HG02798 (cell line): Measurements from ENCODE around the gene TIMM23.
"Not testable (repeated sequence)": the region's sequence is repeated elsewhere in the genome, so short reads cannot be mapped to it uniquely, and the experiment has no call there.

ENCODE experiments used
- ATAC-seq: cut with Tn5 transposase; IDR thresholded peaks from one replicate; pipeline ENCODE4 v1.9.1; 2021; ENCODE audit warnings: mild to moderate bottlenecking; ENCODE audit not compliant: unreplicated experiment, poor library complexity

TIMM23 gene

GRCh38 chr10:45984473-45984872, 12.2 kb downstream of the TIMM23 start:
- ATAC-seq, result not testable (repeated sequence)

- ATAC-seq, result not testable (repeated sequence)
These were observed 13.3 kb downstream of the TIMM23 start for GRCh38 chr10:45985590-45985989.

DNA sequence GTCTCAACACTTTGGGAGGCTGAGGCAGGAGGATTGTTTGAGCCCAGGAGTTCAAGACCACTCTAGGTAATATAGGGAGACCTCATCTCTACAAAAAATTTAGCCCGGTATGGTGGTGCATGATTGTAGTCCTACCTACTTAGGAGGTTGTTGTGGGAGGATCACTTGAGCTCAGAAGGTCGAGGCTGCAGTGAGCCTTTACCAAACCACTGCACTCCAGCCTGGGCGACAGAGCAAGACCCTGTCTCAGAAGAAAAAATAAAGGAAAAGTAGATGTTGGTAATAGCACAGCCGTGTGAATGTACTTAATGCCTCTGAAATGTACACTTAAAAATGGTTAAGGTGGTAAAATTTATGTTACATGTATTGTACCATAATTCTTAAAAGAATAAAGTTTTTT, 25.3 kb downstream of the TIMM23 start:
- ATAC-seq, result no peak

GRCh38 chr10:45997994-45998763, 25.9 kb downstream of the TIMM23 start:
- ATAC-seq, result no peak

GRCh38 chr10:45999955-46000354, 27.7 kb downstream of the TIMM23 start:
- not testable (repeated sequence) for ATAC-seq

DNA sequence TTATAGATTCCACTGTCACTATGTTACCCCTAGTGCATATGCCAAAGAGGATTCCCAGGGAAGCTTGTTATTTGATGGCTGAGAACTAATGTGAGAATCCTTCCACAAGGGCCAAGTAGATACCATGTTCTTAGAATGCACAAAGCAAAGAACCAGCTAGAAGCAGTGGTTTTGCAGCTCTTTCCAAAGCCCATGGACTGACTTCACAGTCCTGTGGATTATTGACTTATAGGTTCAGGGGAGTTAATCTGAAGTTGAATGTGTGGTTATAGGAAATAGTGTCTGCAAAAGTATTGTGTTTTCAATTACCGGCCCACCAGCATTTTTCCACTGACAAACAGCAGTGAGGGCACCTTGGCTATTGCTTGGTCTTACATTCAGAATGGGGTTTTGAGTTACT, 28.2 kb downstream of the TIMM23 start:
- ATAC-seq, result no peak

DNA sequence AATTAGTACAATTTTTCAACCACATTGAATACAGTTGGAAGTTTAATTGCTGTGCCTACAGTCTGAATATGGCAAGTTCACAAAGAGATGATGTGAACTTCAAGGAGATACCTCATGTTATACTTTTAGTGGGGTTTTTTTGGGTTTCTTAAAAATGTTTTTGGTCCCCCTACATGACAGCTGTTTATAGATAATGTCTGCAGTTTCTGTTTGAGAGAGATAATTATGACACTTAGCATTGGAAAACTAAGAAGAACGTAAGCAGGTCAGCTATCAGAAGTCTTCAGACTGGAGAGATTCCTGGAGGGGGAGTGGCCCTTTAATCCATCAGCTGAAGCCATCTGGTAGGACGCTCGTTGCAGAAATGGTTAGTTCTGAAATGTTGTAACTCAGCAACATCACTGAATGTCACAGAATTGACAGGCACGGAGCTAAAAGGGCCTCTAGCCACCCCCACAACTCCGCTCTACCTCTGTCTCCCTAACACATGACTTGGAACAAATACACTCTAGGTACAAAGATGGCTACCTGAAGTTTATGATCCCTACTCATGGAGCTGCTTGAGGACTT, 29.0 kb downstream of the TIMM23 start:
- ATAC-seq, result no peak

- not testable (repeated sequence) for ATAC-seq
These were observed 29.9 kb downstream of the TIMM23 start for GRCh38 chr10:46002189-46002687.

DNA sequence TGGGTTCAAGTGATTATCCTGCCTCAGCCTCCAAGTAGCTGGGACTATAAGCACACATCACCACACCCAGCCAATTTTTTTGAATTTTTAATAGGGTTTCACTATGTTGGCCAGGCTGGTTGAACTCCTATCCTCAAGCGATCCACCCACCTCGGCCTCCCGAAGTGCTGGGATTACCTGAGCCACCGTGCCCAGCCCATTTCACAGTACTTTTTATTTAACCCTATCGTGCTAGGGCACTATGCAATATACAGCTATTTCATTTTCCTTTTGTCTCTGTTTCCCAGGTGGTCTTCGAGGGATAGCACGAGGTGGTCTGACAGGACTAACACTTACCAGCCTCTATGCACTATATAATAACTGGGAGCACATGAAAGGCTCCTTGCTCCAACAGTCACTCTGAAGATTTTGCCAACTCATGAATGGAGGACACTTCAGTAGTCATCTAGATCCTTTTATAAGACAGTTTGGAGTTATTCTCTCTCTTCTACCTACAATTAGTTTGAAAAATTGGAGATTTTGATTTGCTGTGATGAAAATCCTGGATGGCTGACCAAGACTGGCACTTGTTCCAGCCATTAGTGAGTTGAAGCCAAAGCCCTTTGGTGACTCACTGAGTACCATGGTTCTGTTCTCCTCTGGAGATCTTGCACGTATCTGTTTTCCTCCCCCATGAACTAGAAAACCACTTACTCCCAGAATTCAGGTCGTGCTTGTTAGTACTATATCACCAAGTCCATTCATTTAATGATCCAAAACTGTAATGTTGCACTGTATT, 30.8 kb downstream of the TIMM23 start:
- no peak for ATAC-seq

- no peak for ATAC-seq
These were observed 32.7 kb downstream of the TIMM23 start for GRCh38 chr10:46004963-46005362.

GRCh38 chr10:46005383-46005782, 33.1 kb downstream of the TIMM23 start:
- ATAC-seq, result no peak

DNA sequence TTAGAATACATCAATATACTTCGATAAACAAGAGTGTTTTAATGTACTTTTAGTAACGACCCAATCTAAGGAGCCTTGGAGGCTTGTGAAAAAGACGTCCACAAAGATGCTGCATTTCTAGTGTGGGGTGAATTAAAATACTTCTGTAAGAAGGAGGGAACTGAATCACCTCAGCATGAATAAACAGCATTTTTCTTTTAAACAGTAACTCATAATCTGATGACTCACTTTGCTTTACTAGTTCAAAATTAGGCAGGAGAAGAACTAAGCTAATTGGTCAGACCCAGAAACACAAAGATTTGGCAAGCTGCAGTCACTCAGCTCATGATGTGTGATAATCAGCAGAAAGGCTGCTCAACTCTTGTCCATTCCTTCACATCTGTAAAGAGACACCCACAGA, 33.9 kb downstream of the TIMM23 start:
- ATAC-seq, result no peak

DNA sequence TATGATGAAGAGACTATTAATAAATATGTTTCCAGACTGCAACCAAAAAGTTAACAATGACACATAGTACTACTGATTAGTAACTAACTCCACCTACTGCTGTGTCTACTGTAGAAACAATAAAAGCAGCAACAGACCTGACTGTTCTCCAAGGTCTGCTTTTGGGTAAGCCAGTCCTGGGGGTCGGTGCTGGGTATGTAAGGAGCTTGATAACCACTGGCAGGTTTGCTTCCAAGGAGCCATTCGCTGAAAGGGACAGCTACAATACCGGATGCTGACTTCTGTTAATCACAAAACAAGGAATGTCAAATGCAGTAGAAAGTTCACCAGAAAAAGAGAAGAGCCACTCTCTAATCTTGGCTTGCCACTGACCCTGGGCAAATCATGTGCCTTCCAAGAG, 40.5 kb downstream of the TIMM23 start:
- ATAC-seq, result no peak

- no peak for ATAC-seq
These were observed 41.9 kb downstream of the TIMM23 start for GRCh38 chr10:46014206-46014605.

GRCh38 chr10:46014683-46015405, 42.6 kb downstream of the TIMM23 start:
- no peak for ATAC-seq

- no peak for ATAC-seq
These were observed 43.9 kb downstream of the TIMM23 start for GRCh38 chr10:46016190-46016589.

DNA sequence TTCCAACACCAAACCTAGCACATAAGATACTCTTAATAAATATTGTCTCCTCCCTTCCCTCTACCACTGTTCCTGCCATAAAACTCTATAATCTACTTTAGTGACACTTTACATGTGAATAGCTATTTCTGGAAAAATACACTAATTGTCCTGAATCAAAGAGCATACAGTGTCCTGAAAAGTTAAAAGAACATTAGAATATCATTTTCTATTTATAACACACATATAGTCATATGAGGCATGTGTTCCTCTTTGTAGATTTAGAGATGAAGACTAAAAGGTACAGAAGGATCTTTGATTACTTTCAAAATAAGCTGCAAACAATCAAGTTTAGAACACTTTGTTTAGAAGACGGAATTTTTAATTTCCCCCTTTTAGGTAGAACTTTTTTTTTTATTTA, 44.5 kb downstream of the TIMM23 start:
- ATAC-seq, result no peak

- ATAC-seq, result no peak
These were observed 45.4 kb downstream of the TIMM23 start for GRCh38 chr10:46017733-46018132.

- no peak for ATAC-seq
These were observed 46.3 kb downstream of the TIMM23 start for GRCh38 chr10:46018453-46019176.

DNA sequence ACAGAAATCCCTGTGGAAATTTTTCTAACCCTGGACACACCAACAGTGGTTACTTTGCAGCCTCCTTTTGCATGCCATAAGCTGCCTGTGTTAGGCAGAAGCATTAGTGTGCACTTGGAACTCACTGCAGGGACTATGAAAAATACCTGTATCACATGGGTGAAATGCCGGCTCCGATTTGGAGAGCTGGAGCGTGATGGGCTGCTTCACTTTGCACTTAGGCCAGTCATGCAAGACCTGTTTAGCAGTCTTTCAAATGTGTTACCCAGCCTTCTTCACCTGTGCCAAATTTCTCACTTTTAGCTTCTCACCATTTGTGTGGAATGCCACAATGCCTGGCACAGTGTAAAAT, 46.9 kb downstream of the TIMM23 start:
- no peak for ATAC-seq
